Measurements from ENCODE around the gene CASP6. TPM values are rescaled to one million over a fixed set of nuclear protein-coding genes. Genes with fewer than 3 reads are reported as not detected.

The CASP6 gene
- polyA plus RNA-seq, 2 donors: 7.2 to 11.2 TPM

GRCh38 chr4:109722357-109722756 is 19.1 kb upstream of the CASP6 start:
- no peaks in the 10 kb centered on the region for H3K4me1 ChIP-seq (ENCODE audit: control insufficient read depth in 2 of 2, insufficient read depth in 2 of 2, low read length in 1 of 2)
- H3K27me3 ChIP-seq (ENCODE audit: control insufficient read depth in 1 of 2, insufficient read depth in 2 of 2, low read length in 2 of 2): no peaks in the 10 kb centered on the region
- H3K4me3 ChIP-seq (ENCODE audit: low read depth in 1 of 2, low read length in 2 of 2): no peak overlapping the region
- no peaks in the 10 kb centered on the region for H3K9me3 ChIP-seq (ENCODE audit: control insufficient read depth in 2 of 2, insufficient read depth in 1 of 2, low read depth in 1 of 2, low read length in 1 of 2)
- H3K36me3 ChIP-seq (ENCODE audit: control insufficient read depth in 2 of 2, insufficient read depth in 2 of 2, low read length in 1 of 2): no peaks in the 10 kb centered on the region
- H3K27ac ChIP-seq (ENCODE audit: low read depth in 2 of 2, low read length in 1 of 2): no peak overlapping the region

GRCh38 chr4:109721033-109721432 is 17.8 kb upstream of the CASP6 start:
- H3K9me3 ChIP-seq (ENCODE audit: control insufficient read depth in 2 of 2, insufficient read depth in 1 of 2, low read depth in 1 of 2, low read length in 1 of 2): no peaks in the 10 kb centered on the region
- no peak overlapping the region for H3K27ac ChIP-seq (ENCODE audit: low read depth in 2 of 2, low read length in 1 of 2)
- H3K4me3 ChIP-seq (ENCODE audit: low read depth in 1 of 2, low read length in 2 of 2): no peak overlapping the region
- H3K36me3 ChIP-seq (ENCODE audit: control insufficient read depth in 2 of 2, insufficient read depth in 2 of 2, low read length in 1 of 2): no peaks in the 10 kb centered on the region
- WGBS, 2 donors: 93 to 95% methylated on average over 7 of the region's 7 CpGs
- no peaks in the 10 kb centered on the region for H3K27me3 ChIP-seq (ENCODE audit: control insufficient read depth in 1 of 2, insufficient read depth in 2 of 2, low read length in 2 of 2)
- no peaks in the 10 kb centered on the region for H3K4me1 ChIP-seq (ENCODE audit: control insufficient read depth in 2 of 2, insufficient read depth in 2 of 2, low read length in 1 of 2)

GRCh38 chr4:109719604-109720003 is 16.4 kb upstream of the CASP6 start:
- no peaks in the 10 kb centered on the region for H3K9me3 ChIP-seq (ENCODE audit: control insufficient read depth in 2 of 2, insufficient read depth in 1 of 2, low read depth in 1 of 2, low read length in 1 of 2)
- no peaks in the 10 kb centered on the region for H3K36me3 ChIP-seq (ENCODE audit: control insufficient read depth in 2 of 2, insufficient read depth in 2 of 2, low read length in 1 of 2)
- H3K27me3 ChIP-seq (ENCODE audit: control insufficient read depth in 1 of 2, insufficient read depth in 2 of 2, low read length in 2 of 2): no peaks in the 10 kb centered on the region
- no peak overlapping the region for H3K4me3 ChIP-seq (ENCODE audit: low read depth in 1 of 2, low read length in 2 of 2)
- no peak overlapping the region for H3K27ac ChIP-seq (ENCODE audit: low read depth in 2 of 2, low read length in 1 of 2)
- H3K4me1 ChIP-seq (ENCODE audit: control insufficient read depth in 2 of 2, insufficient read depth in 2 of 2, low read length in 1 of 2): no peaks in the 10 kb centered on the region
- 95 to 98% methylated on average over 4 of the region's 4 CpGs for WGBS, 2 donors

GRCh38 chr4:109718759-109719158 is 15.5 kb upstream of the CASP6 start:
- Histone ChIP-seq H3K27me3 (ENCODE audit: control insufficient read depth in 1 of 2, insufficient read depth in 2 of 2, low read length in 2 of 2) (no peaks in the 10 kb centered on the region), H3K36me3 (ENCODE audit: control insufficient read depth in 2 of 2, insufficient read depth in 2 of 2, low read length in 1 of 2) (no peaks in the 10 kb centered on the region), H3K9me3 (ENCODE audit: control insufficient read depth in 2 of 2, insufficient read depth in 1 of 2, low read depth in 1 of 2, low read length in 1 of 2) (no peaks in the 10 kb centered on the region), H3K4me1 (ENCODE audit: control insufficient read depth in 2 of 2, insufficient read depth in 2 of 2, low read length in 1 of 2) (no peaks in the 10 kb centered on the region), H3K27ac (ENCODE audit: low read depth in 2 of 2, low read length in 1 of 2) (no peak overlapping the region), H3K4me3 (ENCODE audit: low read depth in 1 of 2, low read length in 2 of 2) (no peak overlapping the region)
- 91 to 92% methylated on average over 1 of the region's 1 CpG for WGBS, 2 donors

- Histone ChIP-seq H3K27ac (ENCODE audit: low read depth in 2 of 2, low read length in 1 of 2) (no peak overlapping the region), H3K4me3 (ENCODE audit: low read depth in 1 of 2, low read length in 2 of 2) (no peak overlapping the region), H3K9me3 (ENCODE audit: control insufficient read depth in 2 of 2, insufficient read depth in 1 of 2, low read depth in 1 of 2, low read length in 1 of 2) (no peaks in the 10 kb centered on the region), H3K36me3 (ENCODE audit: control insufficient read depth in 2 of 2, insufficient read depth in 2 of 2, low read length in 1 of 2) (no peaks in the 10 kb centered on the region), H3K4me1 (ENCODE audit: control insufficient read depth in 2 of 2, insufficient read depth in 2 of 2, low read length in 1 of 2) (no peaks in the 10 kb centered on the region), H3K27me3 (ENCODE audit: control insufficient read depth in 1 of 2, insufficient read depth in 2 of 2, low read length in 2 of 2) (no peaks in the 10 kb centered on the region)
- WGBS, 2 donors: 84 to 87% methylated on average over 3 of the region's 3 CpGs
Observed at GRCh38 chr4:109713500-109713899, 10.3 kb upstream of the CASP6 start.

- WGBS, 2 donors: 88 to 91% methylated on average over 1 of the region's 1 CpG
- Histone ChIP-seq H3K9me3 (ENCODE audit: control insufficient read depth in 2 of 2, insufficient read depth in 1 of 2, low read depth in 1 of 2, low read length in 1 of 2) (no peaks in the 10 kb centered on the region), H3K4me3 (ENCODE audit: low read depth in 1 of 2, low read length in 2 of 2) (no peak overlapping the region), H3K27ac (ENCODE audit: low read depth in 2 of 2, low read length in 1 of 2) (no peak overlapping the region), H3K27me3 (ENCODE audit: control insufficient read depth in 1 of 2, insufficient read depth in 2 of 2, low read length in 2 of 2) (no peaks in the 10 kb centered on the region), H3K36me3 (ENCODE audit: control insufficient read depth in 2 of 2, insufficient read depth in 2 of 2, low read length in 1 of 2) (no peaks in the 10 kb centered on the region), H3K4me1 (ENCODE audit: control insufficient read depth in 2 of 2, insufficient read depth in 2 of 2, low read length in 1 of 2) (no peaks in the 10 kb centered on the region)
Observed at GRCh38 chr4:109708990-109709389, 5.7 kb upstream of the CASP6 start.

- Histone ChIP-seq H3K4me3 (ENCODE audit: low read depth in 1 of 2, low read length in 2 of 2) (no peak overlapping the region), H3K4me1 (ENCODE audit: control insufficient read depth in 2 of 2, insufficient read depth in 2 of 2, low read length in 1 of 2) (no peaks in the 10 kb centered on the region), H3K9me3 (ENCODE audit: control insufficient read depth in 2 of 2, insufficient read depth in 1 of 2, low read depth in 1 of 2, low read length in 1 of 2) (no peaks in the 10 kb centered on the region), H3K27me3 (ENCODE audit: control insufficient read depth in 1 of 2, insufficient read depth in 2 of 2, low read length in 2 of 2) (no peaks in the 10 kb centered on the region), H3K27ac (ENCODE audit: low read depth in 2 of 2, low read length in 1 of 2) (no peak overlapping the region), H3K36me3 (ENCODE audit: control insufficient read depth in 2 of 2, insufficient read depth in 2 of 2, low read length in 1 of 2) (no peaks in the 10 kb centered on the region)
- 79 to 80% methylated on average over 2 of the region's 2 CpGs for WGBS, 2 donors
Observed at GRCh38 chr4:109708435-109708834, 5.2 kb upstream of the CASP6 start.

GRCh38 chr4:109703664-109704361 is 568 bp upstream of the CASP6 start:
- H3K4me3 ChIP-seq (ENCODE audit: low read depth in 1 of 2, low read length in 2 of 2): peak overlapping the region; percentile 67 to 94
- 7% methylated on average over 11 of the region's 11 CpGs for WGBS, 2 donors
- peak overlapping the region; percentile 88 to 97 for H3K27ac ChIP-seq (ENCODE audit: low read depth in 2 of 2, low read length in 1 of 2)

GRCh38 chr4:109701566-109702410 is 1.5 kb downstream of the CASP6 start:
- H3K9me3 ChIP-seq (ENCODE audit: control insufficient read depth in 2 of 2, insufficient read depth in 1 of 2, low read depth in 1 of 2, low read length in 1 of 2): no peaks in the 10 kb centered on the region
- peak overlapping the region in 1 of 2 donors; percentile 97 for H3K27ac ChIP-seq (ENCODE audit: low read depth in 2 of 2, low read length in 1 of 2)
- H3K4me1 ChIP-seq (ENCODE audit: control insufficient read depth in 2 of 2, insufficient read depth in 2 of 2, low read length in 1 of 2): peaks cover 0 to 2% of the 10 kb centered on the region in 2 donors
- H3K27me3 ChIP-seq (ENCODE audit: control insufficient read depth in 1 of 2, insufficient read depth in 2 of 2, low read length in 2 of 2): no peaks in the 10 kb centered on the region
- 41 to 52% methylated on average over 21 of the region's 21 CpGs for WGBS, 2 donors
- peak overlapping the region; percentile 67 to 94 for H3K4me3 ChIP-seq (ENCODE audit: low read depth in 1 of 2, low read length in 2 of 2)
- H3K36me3 ChIP-seq (ENCODE audit: control insufficient read depth in 2 of 2, insufficient read depth in 2 of 2, low read length in 1 of 2): no peaks in the 10 kb centered on the region

More at GRCh38 chr4:109703664-109704361, 568 bp upstream of the CASP6 start:
- Histone ChIP-seq H3K27me3 (ENCODE audit: control insufficient read depth in 1 of 2, insufficient read depth in 2 of 2, low read length in 2 of 2) (no peaks in the 10 kb centered on the region), H3K36me3 (ENCODE audit: control insufficient read depth in 2 of 2, insufficient read depth in 2 of 2, low read length in 1 of 2) (no peaks in the 10 kb centered on the region), H3K4me1 (ENCODE audit: control insufficient read depth in 2 of 2, insufficient read depth in 2 of 2, low read length in 1 of 2) (peaks cover 0 to 2% of the 10 kb centered on the region in 2 donors), H3K9me3 (ENCODE audit: control insufficient read depth in 2 of 2, insufficient read depth in 1 of 2, low read depth in 1 of 2, low read length in 1 of 2) (no peaks in the 10 kb centered on the region)

Measured in esophagus (tissue), 2 donors.